NCI-H82 (cell line): Measurements from ENCODE around the gene ZC3H12D.

Source experiments
- DNase-seq: peaks from one replicate; lab custom pipeline; 2025; lab: John Stamatoyannopoulos, UW

The ZC3H12D gene

GRCh38 chr6:149414009-149414408 lies 70.8 kb downstream of the ZC3H12D start:
- DNase-seq, result no peak

- DNase-seq, result no peak
Observed at GRCh38 chr6:149410557-149410956, 74.3 kb downstream of the ZC3H12D start.

- no peak for DNase-seq
Observed at GRCh38 chr6:149409617-149410016, 75.2 kb downstream of the ZC3H12D start.

- no peak for DNase-seq
Observed at GRCh38 chr6:149405823-149406765, 78.7 kb downstream of the ZC3H12D start.

GRCh38 chr6:149403534-149403933 lies 81.3 kb downstream of the ZC3H12D start:
- DNase-seq, result no peak

- DNase-seq, result no peak
Observed at GRCh38 chr6:149400050-149400449, 84.8 kb downstream of the ZC3H12D start, which contains the start of gene SUMO4. TSS of gene SUMO4 (plus strand) at chr6:149400262. CDS start at chr6:149400392, 130 bp downstream.

GRCh38 chr6:149397384-149397783 lies 87.4 kb downstream of the ZC3H12D start:
- DNase-seq, result no peak
